PC-9 (cell line): ENCODE measurements around the gene COX4I1. TPM values are rescaled to one million over a fixed set of nuclear protein-coding genes. Genes with fewer than 3 reads are reported as not detected.

Experiments used
- BruUV-seq: library from RNA; stranded (reverse); fragments of 400-500 nt; replicated peaks from 2 replicates; lab custom pipeline; 2021; lab: Mats Ljungman, UMichigan
- CTCF ChIA-PET: fragments of 300-600 bp; sonication (Branson Sonifier 250); formaldehyde crosslinking; loops from one replicate; lab custom pipeline; 2022; ENCODE audit warnings: antibody characterized with exemption; lab: Charles Lee
- POLR2A ChIA-PET: fragments of 300-600 bp; sonication (Branson Sonifier 250); formaldehyde crosslinking; loops from one replicate; lab custom pipeline; 2022; ENCODE audit warnings: antibody characterized with exemption; ENCODE audit not compliant: unreplicated experiment; lab: Charles Lee
- DNase-seq, 2 experiments: peaks; one replicate each; pipeline versions ENCODE4 v3.0.0 to v3.0.0-alpha.2; 2015 to 2022; ENCODE audit warnings: mixed read lengths in 1 of 2
- H2AFZ ChIP-seq: fragments of 200-600 bp; sonication (generic); 2 replicates; pipeline ENCODE4 v1.8.1; 2017; ENCODE audit warnings: antibody characterized with exemption
- H3F3A ChIP-seq: fragments of 200-600 bp; sonication (generic); 2 replicates; pipeline ENCODE4 v1.8.1; 2017; ENCODE audit warnings: antibody characterized with exemption, mild to moderate bottlenecking, low read depth; ENCODE audit not compliant: insufficient read depth
- H3K27ac ChIP-seq: fragments of 200-600 bp; sonication (generic); 2 replicates; pipeline ENCODE4 v1.6.1; 2016; ENCODE audit warnings: mixed run types
- H3K27me3 ChIP-seq: fragments of 200-600 bp; sonication (generic); 2 replicates; pipeline ENCODE4 v1.6.1; 2016; ENCODE audit warnings: low read depth, mixed run types; ENCODE audit not compliant: insufficient read depth
- H3K36me3 ChIP-seq: fragments of 200-600 bp; sonication (generic); 2 replicates; pipeline ENCODE4 v1.6.1; 2016; ENCODE audit warnings: low read depth, mixed run types
- H3K4me1 ChIP-seq: fragments of 200-600 bp; sonication (generic); replicated peaks from 2 replicates; pipeline ENCODE4 v1.6.1; 2016; ENCODE audit warnings: mixed run types; ENCODE audit not compliant: insufficient read depth
- H3K4me2 ChIP-seq: fragments of 200-600 bp; sonication (generic); 2 replicates; pipeline ENCODE4 v1.6.1; 2017; ENCODE audit warnings: mixed run types
- H3K4me3 ChIP-seq: fragments of 200-600 bp; sonication (generic); 2 replicates; pipeline ENCODE4 v1.6.1; 2016; ENCODE audit warnings: mixed run types
- H3K79me2 ChIP-seq: fragments of 200-600 bp; sonication (generic); 2 replicates; pipeline ENCODE4 v1.6.1; 2017; ENCODE audit warnings: low read depth, mixed run types
- H3K9me2 ChIP-seq: fragments of 200-600 bp; sonication (generic); 2 replicates; pipeline ENCODE4 v1.8.1; 2017; ENCODE audit warnings: mild to moderate bottlenecking; ENCODE audit not compliant: insufficient read depth
- H3K9me3 ChIP-seq: fragments of 200-600 bp; sonication (generic); 2 replicates; pipeline ENCODE4 v1.8.1; 2016; ENCODE audit warnings: low read depth; ENCODE audit not compliant: insufficient read depth
- H4K20me1 ChIP-seq: fragments of 200-600 bp; sonication (generic); 2 replicates; pipeline ENCODE4 v1.8.1; 2017; ENCODE audit not compliant: insufficient read depth
- EZH2 ChIP-seq: fragments of 200-600 bp; sonication (generic); IDR thresholded peaks from 2 replicates; pipeline ENCODE4 v1.8.0; 2017; ENCODE audit warnings: antibody characterized with exemption, low read depth
- intact Hi-C: fragments of 100-400 bp; cut with micrococcal nuclease; formaldehyde crosslinking; loops from one replicate; pipeline ENCODE4 v1.10.0; 2022; ENCODE audit not compliant: unreplicated experiment
- total RNA-seq: library from RNA; stranded (reverse); gene quantifications from 2 replicates; pipeline ENCODE4 v1.2.3, GENCODE V29; 2021
- TF ChIP-seq, protein P1 (sequence below): fragments of 200-600 bp; sonication (generic); conservative IDR thresholded peaks from 2 replicates; pipeline ENCODE4 v1.6.1; 2017; ENCODE audit warnings: mixed run types, antibody characterized with exemption, mild to moderate bottlenecking, moderate library complexity

The COX4I1 gene
- total RNA-seq, 1 experiment from 2014 or later: 468 TPM

DNA sequence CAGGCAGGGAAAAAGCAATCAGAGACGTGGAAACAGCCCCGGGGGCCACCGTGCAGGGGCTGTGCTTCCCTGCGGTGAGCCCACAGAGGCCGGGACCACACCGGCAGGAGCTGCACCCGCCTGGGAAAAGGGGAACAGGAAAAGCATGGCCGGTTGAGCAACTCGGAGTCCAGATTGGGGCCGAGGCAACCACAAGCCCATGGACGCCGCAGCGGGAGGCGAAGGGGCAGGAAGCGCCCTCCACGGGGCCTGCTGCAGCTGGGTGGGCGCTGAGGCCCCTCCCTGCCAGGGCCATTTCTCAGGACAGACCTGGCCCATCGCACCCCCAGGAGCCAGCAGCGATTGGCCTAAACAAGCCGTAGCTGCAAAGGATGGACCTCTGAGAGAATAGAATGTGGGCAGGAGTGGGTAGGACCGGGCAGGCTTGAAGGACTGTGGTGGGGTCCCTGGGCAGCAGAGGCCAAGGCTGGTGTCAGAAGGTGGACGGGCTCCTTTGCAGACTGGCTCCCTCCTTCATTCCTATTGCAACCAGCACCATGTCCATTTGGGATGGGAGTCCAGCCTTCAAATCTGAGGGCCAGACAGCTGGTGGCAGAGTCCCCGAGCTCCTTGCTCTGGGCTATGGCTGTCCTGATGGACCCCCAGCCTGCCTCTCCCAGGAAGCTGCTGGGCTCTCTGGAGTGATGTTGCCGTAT lies 30.4 kb downstream of the COX4I1 start:
- no peaks in the 10 kb centered on the region for H3K9me2 ChIP-seq
- no peak overlapping the region for H3K4me2 ChIP-seq
- no peaks in the 10 kb centered on the region for H4K20me1 ChIP-seq
- no peak overlapping the region for H3K27ac ChIP-seq
- no peak overlapping the region for H3K4me3 ChIP-seq
- no peaks in the 10 kb centered on the region for H3K79me2 ChIP-seq
- no peaks in the 10 kb centered on the region for H3K36me3 ChIP-seq
- no peaks in the 10 kb centered on the region for H3K9me3 ChIP-seq
- H3K4me1 ChIP-seq: no peaks in the 10 kb centered on the region
- DNase-seq: no peak
- BruUV-seq: no TSS peak
- H2AFZ ChIP-seq: no peak overlapping the region
- TF ChIP-seq EZH2: no peak
- TF ChIP-seq, protein P1, sequence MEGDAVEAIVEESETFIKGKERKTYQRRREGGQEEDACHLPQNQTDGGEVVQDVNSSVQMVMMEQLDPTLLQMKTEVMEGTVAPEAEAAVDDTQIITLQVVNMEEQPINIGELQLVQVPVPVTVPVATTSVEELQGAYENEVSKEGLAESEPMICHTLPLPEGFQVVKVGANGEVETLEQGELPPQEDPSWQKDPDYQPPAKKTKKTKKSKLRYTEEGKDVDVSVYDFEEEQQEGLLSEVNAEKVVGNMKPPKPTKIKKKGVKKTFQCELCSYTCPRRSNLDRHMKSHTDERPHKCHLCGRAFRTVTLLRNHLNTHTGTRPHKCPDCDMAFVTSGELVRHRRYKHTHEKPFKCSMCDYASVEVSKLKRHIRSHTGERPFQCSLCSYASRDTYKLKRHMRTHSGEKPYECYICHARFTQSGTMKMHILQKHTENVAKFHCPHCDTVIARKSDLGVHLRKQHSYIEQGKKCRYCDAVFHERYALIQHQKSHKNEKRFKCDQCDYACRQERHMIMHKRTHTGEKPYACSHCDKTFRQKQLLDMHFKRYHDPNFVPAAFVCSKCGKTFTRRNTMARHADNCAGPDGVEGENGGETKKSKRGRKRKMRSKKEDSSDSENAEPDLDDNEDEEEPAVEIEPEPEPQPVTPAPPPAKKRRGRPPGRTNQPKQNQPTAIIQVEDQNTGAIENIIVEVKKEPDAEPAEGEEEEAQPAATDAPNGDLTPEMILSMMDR: no peak
- intact Hi-C loops: no loop called here
- ChIA-PET POLR2A (no interaction called here), CTCF (no interaction called here)
- peaks cover 94% of the 10 kb centered on the region for H3K27me3 ChIP-seq
- H3F3A ChIP-seq: no peaks in the 10 kb centered on the region

DNA sequence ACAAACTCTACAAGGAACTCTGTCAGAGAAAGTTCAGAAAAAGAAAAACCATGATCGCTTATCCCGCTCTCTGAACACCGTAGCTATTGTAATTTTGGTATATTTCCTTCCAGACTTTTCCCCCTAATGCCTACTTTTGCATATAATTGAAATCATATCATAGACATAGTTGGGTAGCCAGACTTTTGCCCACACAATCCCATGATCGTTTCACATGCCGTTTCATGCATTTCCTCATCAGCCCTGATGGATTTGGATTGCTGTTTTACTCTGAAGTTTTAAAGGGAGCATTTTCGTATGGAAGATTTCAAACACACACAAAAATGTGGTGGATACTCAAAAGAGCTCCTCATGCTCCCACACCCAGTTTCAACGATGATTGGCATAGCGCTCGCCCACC lies 31.3 kb downstream of the COX4I1 start:
- TF ChIP-seq, protein P1: no peak
- TF ChIP-seq EZH2: no peak
- Histone ChIP-seq H3K27me3 (peaks cover 94% of the 10 kb centered on the region), H3F3A (no peaks in the 10 kb centered on the region), H3K4me2 (no peak overlapping the region), H4K20me1 (no peaks in the 10 kb centered on the region), H3K9me3 (no peaks in the 10 kb centered on the region), H3K4me3 (no peak overlapping the region), H3K9me2 (no peaks in the 10 kb centered on the region), H3K36me3 (no peaks in the 10 kb centered on the region), H2AFZ (no peak overlapping the region), H3K4me1 (no peaks in the 10 kb centered on the region), H3K27ac (no peak overlapping the region), H3K79me2 (no peaks in the 10 kb centered on the region)
- ChIA-PET POLR2A (interaction anchor here (0.7 kb wide), 1 partner anchor 385 kb away, joined by 5 read pairs; no protein-coding TSS in a partner anchor), CTCF (interaction anchor here (0.5 to 0.6 kb wide), 2 partner anchors 157 to 188 kb away, joined by 3 read pairs; no protein-coding TSS in a partner anchor)
- no peak for DNase-seq
- no TSS peak for BruUV-seq
- intact Hi-C loops: no loop called here

DNA sequence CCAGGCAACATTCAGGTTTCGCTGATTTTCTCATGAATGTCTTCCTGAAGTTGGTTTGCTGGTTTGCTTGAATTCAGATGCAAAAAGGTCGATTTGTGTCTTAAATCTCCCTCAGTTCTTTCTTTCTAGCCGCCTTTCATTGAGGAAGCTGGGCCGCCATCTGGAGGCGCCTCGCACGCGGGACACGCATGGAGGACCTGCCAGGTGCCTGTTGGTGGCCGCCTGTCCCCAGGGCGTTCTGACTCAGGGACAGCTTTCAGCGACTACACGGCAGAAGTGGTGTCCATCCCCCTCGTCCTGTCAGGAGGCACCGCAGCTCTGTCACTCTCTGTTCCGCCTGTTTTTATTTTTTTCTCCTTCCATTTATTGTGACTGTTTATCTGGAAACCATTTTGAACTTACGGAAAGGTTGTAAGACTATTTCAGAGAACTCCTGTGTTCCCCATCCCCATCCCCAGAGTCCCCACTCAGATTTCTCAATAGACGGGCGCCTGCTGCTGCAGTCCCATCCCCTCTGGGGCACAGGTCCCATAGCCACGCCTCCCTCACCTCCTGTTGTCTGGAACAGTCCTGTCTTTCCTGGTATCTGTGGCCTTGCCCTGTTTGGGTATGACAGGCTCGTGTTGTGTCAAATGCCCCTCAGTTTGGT lies 33.2 kb downstream of the COX4I1 start:
- H3K79me2 ChIP-seq: no peaks in the 10 kb centered on the region
- CTCF ChIA-PET: no interaction called here
- H3K36me3 ChIP-seq: no peaks in the 10 kb centered on the region
- peaks cover 94% of the 10 kb centered on the region for H3K27me3 ChIP-seq
- no peaks in the 10 kb centered on the region for H3K9me3 ChIP-seq
- no peak for DNase-seq
- BruUV-seq: no TSS peak
- no peaks in the 10 kb centered on the region for H3F3A ChIP-seq
- H3K4me2 ChIP-seq: no peak overlapping the region
- H3K4me1 ChIP-seq: no peaks in the 10 kb centered on the region
- intact Hi-C loops: no loop called here
- POLR2A ChIA-PET: no interaction called here
- TF ChIP-seq, protein P1: no peak
- no peak for TF ChIP-seq EZH2
- no peak overlapping the region for H2AFZ ChIP-seq
- H3K9me2 ChIP-seq: no peaks in the 10 kb centered on the region
- H3K27ac ChIP-seq: no peak overlapping the region
- H3K4me3 ChIP-seq: no peak overlapping the region
- no peaks in the 10 kb centered on the region for H4K20me1 ChIP-seq
